NCI-H526 treated with DMSO at 0.1 percent for 48 hours (cell line): ENCODE data around the gene GXYLT2.

ENCODE experiments used
- DNase-seq: peaks from one replicate; lab custom pipeline; 2025; lab: John Stamatoyannopoulos, UW

GXYLT2 gene

GRCh38 chr3:72887705-72888545 lies at the start of gene GXYLT2:
Gene GXYLT2, plus strand, starts transcription at chr3:72888046. Its CDS starts 188 bp downstream, at chr3:72888234.
- peak; percentile 58 for DNase-seq

- no peak for DNase-seq
Measured at GRCh38 chr3:72839057-72839456, 48.8 kb upstream of the GXYLT2 start.

GRCh38 chr3:72844436-72844993 lies 43.3 kb upstream of the GXYLT2 start:
- DNase-seq: no peak

GRCh38 chr3:72846166-72846565 lies 41.7 kb upstream of the GXYLT2 start:
- DNase-seq: no peak

GRCh38 chr3:72847282-72847681 lies 40.6 kb upstream of the GXYLT2 start:
- no peak for DNase-seq

GRCh38 chr3:72847751-72848702 lies 39.8 kb upstream of the GXYLT2 start, which contains the start of gene SHQ1:
Gene SHQ1, minus strand, starts transcription at chr3:72848445. Its CDS starts 105 bp downstream, at chr3:72848340.
- peak; percentile 44 for DNase-seq

- DNase-seq: no peak
Measured at GRCh38 chr3:72848703-72849081, 39.2 kb upstream of the GXYLT2 start.

- DNase-seq: no peak
Measured at GRCh38 chr3:72855001-72855400, 32.8 kb upstream of the GXYLT2 start.

- DNase-seq: no peak
Measured at GRCh38 chr3:72860053-72860452, 27.8 kb upstream of the GXYLT2 start.

GRCh38 chr3:72860846-72861245 lies 27.0 kb upstream of the GXYLT2 start:
- no peak for DNase-seq

GRCh38 chr3:72862314-72863090 lies 25.3 kb upstream of the GXYLT2 start:
- no peak for DNase-seq

- DNase-seq: no peak
Measured at GRCh38 chr3:72872183-72872582, 15.7 kb upstream of the GXYLT2 start.

- DNase-seq: no peak
Measured at GRCh38 chr3:72887343-72887704, 522 bp upstream of the GXYLT2 start.

- no peak for DNase-seq
Measured at GRCh38 chr3:72888546-72889309, 882 bp downstream of the GXYLT2 start.

GRCh38 chr3:72889310-72890165 lies 1.7 kb downstream of the GXYLT2 start:
- DNase-seq: no peak

- DNase-seq: no peak
Measured at GRCh38 chr3:72890166-72890925, 2.5 kb downstream of the GXYLT2 start.

GRCh38 chr3:72891053-72891855 lies 3.4 kb downstream of the GXYLT2 start:
- no peak for DNase-seq

- DNase-seq: no peak
Measured at GRCh38 chr3:72892081-72892775, 4.4 kb downstream of the GXYLT2 start.
